PC-9 (cell line): ENCODE data around the gene CHMP4B. TPM values are rescaled to one million over a fixed set of nuclear protein-coding genes. Genes with fewer than 3 reads are reported as not detected.

ENCODE experiments used
- BruUV-seq: library from RNA; stranded (reverse); fragments of 400-500 nt; replicated peaks from 2 replicates; lab custom pipeline; 2021; lab: Mats Ljungman, UMichigan
- CTCF ChIA-PET: fragments of 300-600 bp; sonication (Branson Sonifier 250); formaldehyde crosslinking; loops from one replicate; lab custom pipeline; 2022; ENCODE audit warnings: antibody characterized with exemption; lab: Charles Lee
- POLR2A ChIA-PET: fragments of 300-600 bp; sonication (Branson Sonifier 250); formaldehyde crosslinking; loops from one replicate; lab custom pipeline; 2022; ENCODE audit warnings: antibody characterized with exemption; ENCODE audit not compliant: unreplicated experiment; lab: Charles Lee
- DNase-seq, 2 experiments: peaks; one replicate each; pipeline versions ENCODE4 v3.0.0 to v3.0.0-alpha.2; 2015 to 2022; ENCODE audit warnings: mixed read lengths in 1 of 2
- H2AFZ ChIP-seq: fragments of 200-600 bp; sonication (generic); 2 replicates; pipeline ENCODE4 v1.8.1; 2017; ENCODE audit warnings: antibody characterized with exemption
- H3F3A ChIP-seq: fragments of 200-600 bp; sonication (generic); 2 replicates; pipeline ENCODE4 v1.8.1; 2017; ENCODE audit warnings: antibody characterized with exemption, mild to moderate bottlenecking, low read depth; ENCODE audit not compliant: insufficient read depth
- H3K27ac ChIP-seq: fragments of 200-600 bp; sonication (generic); 2 replicates; pipeline ENCODE4 v1.6.1; 2016; ENCODE audit warnings: mixed run types
- H3K27me3 ChIP-seq: fragments of 200-600 bp; sonication (generic); 2 replicates; pipeline ENCODE4 v1.6.1; 2016; ENCODE audit warnings: low read depth, mixed run types; ENCODE audit not compliant: insufficient read depth
- H3K36me3 ChIP-seq: fragments of 200-600 bp; sonication (generic); 2 replicates; pipeline ENCODE4 v1.6.1; 2016; ENCODE audit warnings: low read depth, mixed run types
- H3K4me1 ChIP-seq: fragments of 200-600 bp; sonication (generic); replicated peaks from 2 replicates; pipeline ENCODE4 v1.6.1; 2016; ENCODE audit warnings: mixed run types; ENCODE audit not compliant: insufficient read depth
- H3K4me2 ChIP-seq: fragments of 200-600 bp; sonication (generic); 2 replicates; pipeline ENCODE4 v1.6.1; 2017; ENCODE audit warnings: mixed run types
- H3K4me3 ChIP-seq: fragments of 200-600 bp; sonication (generic); 2 replicates; pipeline ENCODE4 v1.6.1; 2016; ENCODE audit warnings: mixed run types
- H3K79me2 ChIP-seq: fragments of 200-600 bp; sonication (generic); 2 replicates; pipeline ENCODE4 v1.6.1; 2017; ENCODE audit warnings: low read depth, mixed run types
- H3K9me2 ChIP-seq: fragments of 200-600 bp; sonication (generic); 2 replicates; pipeline ENCODE4 v1.8.1; 2017; ENCODE audit warnings: mild to moderate bottlenecking; ENCODE audit not compliant: insufficient read depth
- H3K9me3 ChIP-seq: fragments of 200-600 bp; sonication (generic); 2 replicates; pipeline ENCODE4 v1.8.1; 2016; ENCODE audit warnings: low read depth; ENCODE audit not compliant: insufficient read depth
- H4K20me1 ChIP-seq: fragments of 200-600 bp; sonication (generic); 2 replicates; pipeline ENCODE4 v1.8.1; 2017; ENCODE audit not compliant: insufficient read depth
- EZH2 ChIP-seq: fragments of 200-600 bp; sonication (generic); IDR thresholded peaks from 2 replicates; pipeline ENCODE4 v1.8.0; 2017; ENCODE audit warnings: antibody characterized with exemption, low read depth
- intact Hi-C: fragments of 100-400 bp; cut with micrococcal nuclease; formaldehyde crosslinking; loops from one replicate; pipeline ENCODE4 v1.10.0; 2022; ENCODE audit not compliant: unreplicated experiment
- total RNA-seq: library from RNA; stranded (reverse); gene quantifications from 2 replicates; pipeline ENCODE4 v1.2.3, GENCODE V29; 2021
- TF ChIP-seq, protein P1 (sequence below): fragments of 200-600 bp; sonication (generic); conservative IDR thresholded peaks from 2 replicates; pipeline ENCODE4 v1.6.1; 2017; ENCODE audit warnings: mixed run types, antibody characterized with exemption, mild to moderate bottlenecking, moderate library complexity

Gene CHMP4B
- total RNA-seq, 1 experiment from 2014 or later = 180 TPM

DNA sequence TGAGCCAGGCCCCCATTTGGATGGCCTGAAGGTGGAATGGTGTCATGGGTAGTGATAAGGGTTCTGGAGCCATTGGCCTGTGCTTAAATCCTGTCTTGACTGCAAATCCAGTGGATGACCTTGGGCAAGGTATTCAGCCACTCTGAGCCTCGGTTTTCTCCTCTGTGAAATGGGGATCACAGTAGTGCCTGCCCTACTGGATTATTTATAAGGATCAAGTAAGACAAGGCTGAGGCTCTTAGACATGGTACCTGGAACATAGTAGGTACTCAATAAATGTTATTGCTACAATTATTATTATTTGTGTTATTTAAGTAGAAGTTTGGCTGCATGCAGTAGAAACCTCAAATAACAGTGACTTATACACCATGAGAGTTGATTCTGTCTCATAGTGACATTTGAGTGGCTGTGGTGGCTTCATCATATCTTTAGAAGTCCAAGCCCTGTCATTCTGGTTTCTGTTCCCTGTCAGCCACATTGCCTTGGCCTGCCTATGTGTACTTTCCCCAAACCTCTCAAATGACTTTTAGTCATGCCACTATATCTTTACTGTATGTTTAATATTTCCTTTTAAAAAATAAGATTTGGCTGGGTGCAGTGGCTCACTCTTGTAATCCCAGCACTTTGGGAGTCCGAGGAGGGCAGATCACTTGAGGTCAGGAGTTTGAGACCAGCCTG, 37.6 kb upstream of the CHMP4B start:
- H3K4me3 ChIP-seq = no peak overlapping the region
- no peak overlapping the region for H2AFZ ChIP-seq
- peaks cover 19% of the 10 kb centered on the region for H3F3A ChIP-seq
- H3K79me2 ChIP-seq = no peaks in the 10 kb centered on the region
- H3K36me3 ChIP-seq = no peaks in the 10 kb centered on the region
- no TSS peak for BruUV-seq
- intact Hi-C loops = no loop called here
- ChIA-PET POLR2A (interaction anchor here (0.7 kb wide), 1 partner anchor 743 kb away, joined by 3 read pairs; the partner anchor contains the start of gene DYNLRB1), CTCF (no interaction called here)
- peaks cover 13% of the 10 kb centered on the region for H3K4me1 ChIP-seq
- H3K9me3 ChIP-seq = no peaks in the 10 kb centered on the region
- no peak overlapping the region for H3K27ac ChIP-seq
- TF ChIP-seq, protein P1, sequence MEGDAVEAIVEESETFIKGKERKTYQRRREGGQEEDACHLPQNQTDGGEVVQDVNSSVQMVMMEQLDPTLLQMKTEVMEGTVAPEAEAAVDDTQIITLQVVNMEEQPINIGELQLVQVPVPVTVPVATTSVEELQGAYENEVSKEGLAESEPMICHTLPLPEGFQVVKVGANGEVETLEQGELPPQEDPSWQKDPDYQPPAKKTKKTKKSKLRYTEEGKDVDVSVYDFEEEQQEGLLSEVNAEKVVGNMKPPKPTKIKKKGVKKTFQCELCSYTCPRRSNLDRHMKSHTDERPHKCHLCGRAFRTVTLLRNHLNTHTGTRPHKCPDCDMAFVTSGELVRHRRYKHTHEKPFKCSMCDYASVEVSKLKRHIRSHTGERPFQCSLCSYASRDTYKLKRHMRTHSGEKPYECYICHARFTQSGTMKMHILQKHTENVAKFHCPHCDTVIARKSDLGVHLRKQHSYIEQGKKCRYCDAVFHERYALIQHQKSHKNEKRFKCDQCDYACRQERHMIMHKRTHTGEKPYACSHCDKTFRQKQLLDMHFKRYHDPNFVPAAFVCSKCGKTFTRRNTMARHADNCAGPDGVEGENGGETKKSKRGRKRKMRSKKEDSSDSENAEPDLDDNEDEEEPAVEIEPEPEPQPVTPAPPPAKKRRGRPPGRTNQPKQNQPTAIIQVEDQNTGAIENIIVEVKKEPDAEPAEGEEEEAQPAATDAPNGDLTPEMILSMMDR = no peak
- TF ChIP-seq EZH2 = no peak
- no peaks in the 10 kb centered on the region for H3K27me3 ChIP-seq
- no peak overlapping the region for H3K4me2 ChIP-seq
- no peak for DNase-seq
- no peaks in the 10 kb centered on the region for H4K20me1 ChIP-seq
- H3K9me2 ChIP-seq = no peaks in the 10 kb centered on the region; the same call in 1 of the 2 replicates

DNA sequence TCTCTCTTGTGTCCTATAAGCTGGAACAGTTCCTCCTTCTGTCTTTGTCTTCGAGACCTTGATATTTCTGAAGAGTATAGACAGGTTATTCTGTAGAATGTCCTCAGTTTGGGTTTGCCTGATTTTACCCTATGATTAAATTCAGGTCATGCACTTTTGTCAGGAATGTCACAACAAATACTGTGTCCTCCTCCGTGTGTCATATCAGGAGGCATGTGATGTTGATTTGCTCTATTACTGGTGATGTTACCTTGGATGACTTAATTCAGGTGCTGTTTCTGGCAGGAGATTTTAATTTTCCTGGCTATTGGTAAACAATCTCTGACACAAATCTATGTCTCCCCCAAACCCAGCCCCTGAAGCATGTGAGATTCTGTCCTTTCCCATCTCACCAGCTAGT, 33.3 kb upstream of the CHMP4B start:
- no peaks in the 10 kb centered on the region for H3K36me3 ChIP-seq
- TF ChIP-seq EZH2 = no peak
- TF ChIP-seq, protein P1 = no peak

GRCh38 chr20:33781133-33781532, 30.0 kb upstream of the CHMP4B start:
- Histone ChIP-seq H3K27ac (peak overlapping the region; percentile 98; the same call in 1 of the 2 replicates), H3K27me3 (no peaks in the 10 kb centered on the region), H3K4me2 (no peak overlapping the region), H3K4me3 (no peak overlapping the region), H3K36me3 (no peaks in the 10 kb centered on the region), H3K9me3 (no peaks in the 10 kb centered on the region), H3K79me2 (peaks cover 7% of the 10 kb centered on the region; the same call in 1 of the 2 replicates), H3K4me1 (peaks cover 48% of the 10 kb centered on the region), H3K9me2 (no peaks in the 10 kb centered on the region; the same call in 1 of the 2 replicates), H2AFZ (no peak overlapping the region), H3F3A (peaks cover 36% of the 10 kb centered on the region), H4K20me1 (no peaks in the 10 kb centered on the region)
- no TSS peak for BruUV-seq
- ChIA-PET CTCF (no interaction called here), POLR2A (interaction anchor here (0.7 kb wide), 1 partner anchor 63 kb away, joined by 19 read pairs; no protein-coding TSS in a partner anchor)
- no peak for DNase-seq
- TF ChIP-seq, protein P1 = no peak
- TF ChIP-seq EZH2 = no peak
- intact Hi-C loops = no loop called here

More for the DNA sequence above, 33.3 kb upstream of the CHMP4B start:
- intact Hi-C loops = loop anchor here (1.0 kb wide), 2 partner anchors 11 to 45 kb away; no protein-coding TSS in a partner anchor
- Histone ChIP-seq H3K27ac (peak overlapping the region; percentile 98), H3K9me3 (no peaks in the 10 kb centered on the region), H3K27me3 (no peaks in the 10 kb centered on the region), H3K4me2 (peak overlapping the region; percentile 59), H3K9me2 (no peaks in the 10 kb centered on the region; the same call in 1 of the 2 replicates), H2AFZ (no peak overlapping the region), H3K4me1 (peaks cover 47% of the 10 kb centered on the region), H4K20me1 (no peaks in the 10 kb centered on the region), H3K4me3 (no peak overlapping the region), H3F3A (peaks cover 36% of the 10 kb centered on the region), H3K79me2 (peaks cover 7% of the 10 kb centered on the region; the same call in 1 of the 2 replicates)
- CTCF ChIA-PET = interaction anchor here (0.7 kb wide), 1 partner anchor 401 kb away, joined by 3 read pairs; no protein-coding TSS in a partner anchor
- peak in 1 of 2 experiments; percentile 49 for DNase-seq
- POLR2A ChIA-PET = no interaction called here
- no TSS peak for BruUV-seq
